Mesothelial cell of epicardium (in vitro differentiated cells): ENCODE data around the gene CRYAA. TPM values are rescaled to one million over a fixed set of nuclear protein-coding genes. Genes with fewer than 3 reads are reported as not detected.

Experiments
- total RNA-seq: library from RNA; stranded (reverse); gene quantifications from 3 replicates; pipeline ENCODE4 v1.2.1, GENCODE V29; 2021

CRYAA gene
- total RNA-seq, 1 donor from 2014 or later, result not detected

Other genes starting within 250 kb of the CRYAA start
- gene ERVH48-1, start 243.4 kb upstream of the CRYAA start, total RNA-seq, result 2.9 to 4.5 TPM (median 4.5 TPM) in 3 replicates
- 31.9 to 33.9 TPM (median 32.8 TPM) in 3 replicates for gene PKNOX1, start 194.4 kb upstream of the CRYAA start, total RNA-seq
- gene CBS, start 93.2 kb upstream of the CRYAA start, total RNA-seq, result 30.2 to 32.1 TPM (median 31.4 TPM) in 3 replicates
- gene U2AF1, start 61.4 kb upstream of the CRYAA start, total RNA-seq, result 44.4 to 62.1 TPM (median 53.1 TPM) in 3 replicates